ENCODE data around the gene TREML4.

GRCh38 chr6:41269166-41269565 lies 41.0 kb downstream of the TREML4 start:
- no peak for TF ChIP-seq YY1 (IDR thresholded peaks at IDR 0.05; ENCODE audit: insufficient read depth, insufficient read length)
- no peak for TF ChIP-seq ZNF274 (IDR thresholded peaks at IDR 0.05; ENCODE audit: low read depth, low read length)
